Measurements from ENCODE around the gene FBXO42.
A peak's percentile ranks its signal among the peaks of the same experiment; 100 is the strongest.

FBXO42 gene

GRCh38 chr1:16302709-16303627, 49.3 kb downstream of the FBXO42 start:
- TF ChIP-seq POLR2A (IDR thresholded peaks at IDR 0.05; ENCODE audit: low read depth, low read length) (no peak), POLR2AphosphoS5 (IDR thresholded peaks at IDR 0.05; ENCODE audit: low read depth, low read length) (no peak), TAF1 (IDR thresholded peaks at IDR 0.05; ENCODE audit: borderline replicate concordance, low read depth, low read length) (no peak)
- no peak for FAIRE-seq
- no peak for DNase-seq (ENCODE audit: insufficient read length)

GRCh38 chr1:16300436-16300835, 51.8 kb downstream of the FBXO42 start:
- DNase-seq (ENCODE audit: insufficient read length) (no peak), FAIRE-seq (no peak)
- no peak for TF ChIP-seq POLR2A (IDR thresholded peaks at IDR 0.05; ENCODE audit: low read depth, low read length)
- no peak for TF ChIP-seq TAF1 (IDR thresholded peaks at IDR 0.05; ENCODE audit: borderline replicate concordance, low read depth, low read length)
- no peak for TF ChIP-seq POLR2AphosphoS5 (IDR thresholded peaks at IDR 0.05; ENCODE audit: low read depth, low read length)

GRCh38 chr1:16298653-16299052, 53.6 kb downstream of the FBXO42 start:
- FAIRE-seq (no peak), DNase-seq (ENCODE audit: insufficient read length) (no peak)
- TF ChIP-seq TAF1 (IDR thresholded peaks at IDR 0.05; ENCODE audit: borderline replicate concordance, low read depth, low read length) (no peak), POLR2A (IDR thresholded peaks at IDR 0.05; ENCODE audit: low read depth, low read length) (no peak), POLR2AphosphoS5 (IDR thresholded peaks at IDR 0.05; ENCODE audit: low read depth, low read length) (no peak)

GRCh38 chr1:16296643-16297042, 55.6 kb downstream of the FBXO42 start:
- TF ChIP-seq POLR2AphosphoS5 (IDR thresholded peaks at IDR 0.05; ENCODE audit: low read depth, low read length) (no peak), TAF1 (IDR thresholded peaks at IDR 0.05; ENCODE audit: borderline replicate concordance, low read depth, low read length) (no peak), POLR2A (IDR thresholded peaks at IDR 0.05; ENCODE audit: low read depth, low read length) (no peak)
- no peak for FAIRE-seq
- no peak for DNase-seq (ENCODE audit: insufficient read length)

GRCh38 chr1:16294219-16295212, 57.8 kb downstream of the FBXO42 start:
- FAIRE-seq, result peak; percentile 48
- DNase-seq (ENCODE audit: insufficient read length), result no peak
- no peak for TF ChIP-seq TAF1 (IDR thresholded peaks at IDR 0.05; ENCODE audit: borderline replicate concordance, low read depth, low read length)
- no peak for TF ChIP-seq POLR2AphosphoS5 (IDR thresholded peaks at IDR 0.05; ENCODE audit: low read depth, low read length)
- no peak for TF ChIP-seq POLR2A (IDR thresholded peaks at IDR 0.05; ENCODE audit: low read depth, low read length)

GRCh38 chr1:16293538-16293937, 58.7 kb downstream of the FBXO42 start:
- no peak for DNase-seq (ENCODE audit: insufficient read length)
- TF ChIP-seq TAF1 (IDR thresholded peaks at IDR 0.05; ENCODE audit: borderline replicate concordance, low read depth, low read length), result no peak
- no peak for TF ChIP-seq POLR2A (IDR thresholded peaks at IDR 0.05; ENCODE audit: low read depth, low read length)
- no peak for TF ChIP-seq POLR2AphosphoS5 (IDR thresholded peaks at IDR 0.05; ENCODE audit: low read depth, low read length)
- no peak for FAIRE-seq

GRCh38 chr1:16292739-16293138, 59.5 kb downstream of the FBXO42 start:
- DNase-seq (ENCODE audit: insufficient read length), result no peak
- no peak for FAIRE-seq
- TF ChIP-seq POLR2A (IDR thresholded peaks at IDR 0.05; ENCODE audit: low read depth, low read length), result no peak
- no peak for TF ChIP-seq POLR2AphosphoS5 (IDR thresholded peaks at IDR 0.05; ENCODE audit: low read depth, low read length)
- no peak for TF ChIP-seq TAF1 (IDR thresholded peaks at IDR 0.05; ENCODE audit: borderline replicate concordance, low read depth, low read length)

GRCh38 chr1:16289959-16290358, 62.3 kb downstream of the FBXO42 start:
- FAIRE-seq (no peak), DNase-seq (ENCODE audit: insufficient read length) (no peak)
- no peak for TF ChIP-seq POLR2AphosphoS5 (IDR thresholded peaks at IDR 0.05; ENCODE audit: low read depth, low read length)
- TF ChIP-seq TAF1 (IDR thresholded peaks at IDR 0.05; ENCODE audit: borderline replicate concordance, low read depth, low read length), result no peak
- no peak for TF ChIP-seq POLR2A (IDR thresholded peaks at IDR 0.05; ENCODE audit: low read depth, low read length)

- no peak for FAIRE-seq
- no peak for DNase-seq (ENCODE audit: insufficient read length)
- no peak for TF ChIP-seq POLR2A (IDR thresholded peaks at IDR 0.05; ENCODE audit: low read depth, low read length)
- no peak for TF ChIP-seq TAF1 (IDR thresholded peaks at IDR 0.05; ENCODE audit: borderline replicate concordance, low read depth, low read length)
- TF ChIP-seq POLR2AphosphoS5 (IDR thresholded peaks at IDR 0.05; ENCODE audit: low read depth, low read length), result no peak
These were observed 66.2 kb downstream of the FBXO42 start for GRCh38 chr1:16286122-16286521.

- DNase-seq (ENCODE audit: insufficient read length) (no peak), FAIRE-seq (no peak)
- TF ChIP-seq POLR2A (IDR thresholded peaks at IDR 0.05; ENCODE audit: low read depth, low read length), result no peak
These were observed 70.5 kb downstream of the FBXO42 start for GRCh38 chr1:16281765-16282164.

- DNase-seq (ENCODE audit: insufficient read length) (no peak), FAIRE-seq (no peak)
- TF ChIP-seq POLR2AphosphoS5 (IDR thresholded peaks at IDR 0.05; ENCODE audit: low read depth, low read length) (no peak), TAF1 (IDR thresholded peaks at IDR 0.05; ENCODE audit: borderline replicate concordance, low read depth, low read length) (no peak)
These were observed 73.1 kb downstream of the FBXO42 start for GRCh38 chr1:16279186-16279585.

Measured in GM12892 (cell line).